HepG2 (cell line): ENCODE results near the gene ABHD3.

ENCODE experiments used
- AKAP8 ChIP-seq: sonication (generic); formaldehyde crosslinking; IDR thresholded peaks from 2 replicates; pipeline ENCODE4 v1.5.1; 2020; ENCODE audit warnings: mild to moderate bottlenecking, missing genetic modification reagents
- FOXK2 ChIP-seq: fragments of 450-650 bp; IDR thresholded peaks from 2 replicates; pipeline ENCODE4 v1.6.1; 2016
- TBL1XR1 ChIP-seq: fragments of 150-350 bp; IDR thresholded peaks from 2 replicates; pipeline ENCODE4 v1.6.1; 2014; ENCODE audit warnings: borderline replicate concordance, low read length; ENCODE audit not compliant: partially characterized antibody
- ZNF354B ChIP-seq: sonication (generic); formaldehyde crosslinking; IDR thresholded peaks from 2 replicates; pipeline ENCODE4 v1.8.0; 2022; ENCODE audit warnings: mild to moderate bottlenecking, missing genetic modification reagents
- TF ChIP-seq, protein P1 (sequence below): sonication (generic); formaldehyde crosslinking; IDR thresholded peaks from 2 replicates; pipeline ENCODE4 v1.4.0; 2020; ENCODE audit warnings: missing genetic modification reagents, low read depth, mild to moderate bottlenecking, borderline replicate concordance
- TF ChIP-seq, protein P2 (sequence below): IDR thresholded peaks from 2 replicates; pipeline ENCODE4 v1.6.1; 2012; ENCODE audit warnings: low read depth, low read length, improper control_type of control experiment
- TF ChIP-seq, protein P3 (sequence below): sonication (generic); formaldehyde crosslinking; IDR thresholded peaks from 2 replicates; pipeline ENCODE4 v1.5.0; 2020; ENCODE audit warnings: mild to moderate bottlenecking, missing genetic modification reagents, moderate library complexity
- TF ChIP-seq, protein P4 (sequence below): sonication (generic); formaldehyde crosslinking; IDR thresholded peaks from 2 replicates; pipeline ENCODE4 v1.5.0; 2020; ENCODE audit warnings: missing genetic modification reagents

DNA sequence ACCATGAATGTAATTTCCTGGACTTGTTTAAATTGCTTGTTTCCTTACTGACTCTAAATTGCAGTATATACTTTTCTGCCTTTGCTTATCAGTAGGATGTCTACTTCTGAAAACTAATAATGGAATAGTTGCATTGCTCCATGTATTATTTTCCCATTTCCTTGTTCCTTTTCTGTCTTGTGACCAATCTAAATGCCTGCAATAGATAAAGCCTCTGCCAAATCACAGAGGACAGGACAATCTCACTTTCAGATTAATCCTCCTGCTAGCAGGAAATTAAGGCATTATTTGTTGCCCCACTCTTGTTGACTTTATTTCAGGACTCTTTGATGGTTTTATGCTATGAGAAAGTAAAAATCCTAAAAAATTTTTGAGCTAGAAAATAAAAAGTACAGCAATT lies 99.4 kb downstream of the ABHD3 start:
- TF ChIP-seq, protein P1, sequence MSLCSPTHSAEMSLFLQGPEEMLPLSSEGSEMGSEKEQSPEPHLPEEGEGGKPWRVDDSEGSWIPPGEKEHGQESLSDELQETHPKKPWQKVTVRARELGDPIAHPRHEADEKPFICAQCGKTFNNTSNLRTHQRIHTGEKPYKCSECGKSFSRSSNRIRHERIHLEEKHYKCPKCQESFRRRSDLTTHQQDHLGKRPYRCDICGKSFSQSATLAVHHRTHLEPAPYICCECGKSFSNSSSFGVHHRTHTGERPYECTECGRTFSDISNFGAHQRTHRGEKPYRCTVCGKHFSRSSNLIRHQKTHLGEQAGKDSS (CRISPR knock-in tag): no peak
- no peak for TF ChIP-seq FOXK2
- TF ChIP-seq, protein P2, sequence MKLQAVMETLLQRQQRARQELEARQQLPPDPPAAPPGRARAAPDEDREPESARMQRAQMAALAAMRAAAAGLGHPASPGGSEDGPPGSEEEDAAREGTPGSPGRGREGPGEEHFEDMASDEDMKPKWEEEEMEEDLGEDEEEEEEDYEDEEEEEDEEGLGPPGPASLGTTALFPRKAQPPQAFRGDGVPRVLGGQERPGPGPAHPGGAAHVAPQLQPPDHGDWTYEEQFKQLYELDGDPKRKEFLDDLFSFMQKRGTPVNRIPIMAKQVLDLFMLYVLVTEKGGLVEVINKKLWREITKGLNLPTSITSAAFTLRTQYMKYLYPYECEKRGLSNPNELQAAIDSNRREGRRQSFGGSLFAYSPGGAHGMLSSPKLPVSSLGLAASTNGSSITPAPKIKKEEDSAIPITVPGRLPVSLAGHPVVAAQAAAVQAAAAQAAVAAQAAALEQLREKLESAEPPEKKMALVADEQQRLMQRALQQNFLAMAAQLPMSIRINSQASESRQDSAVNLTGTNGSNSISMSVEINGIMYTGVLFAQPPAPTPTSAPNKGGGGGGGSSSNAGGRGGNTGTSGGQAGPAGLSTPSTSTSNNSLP: no peak
- no peak for TF ChIP-seq TBL1XR1
- TF ChIP-seq, protein P3, sequence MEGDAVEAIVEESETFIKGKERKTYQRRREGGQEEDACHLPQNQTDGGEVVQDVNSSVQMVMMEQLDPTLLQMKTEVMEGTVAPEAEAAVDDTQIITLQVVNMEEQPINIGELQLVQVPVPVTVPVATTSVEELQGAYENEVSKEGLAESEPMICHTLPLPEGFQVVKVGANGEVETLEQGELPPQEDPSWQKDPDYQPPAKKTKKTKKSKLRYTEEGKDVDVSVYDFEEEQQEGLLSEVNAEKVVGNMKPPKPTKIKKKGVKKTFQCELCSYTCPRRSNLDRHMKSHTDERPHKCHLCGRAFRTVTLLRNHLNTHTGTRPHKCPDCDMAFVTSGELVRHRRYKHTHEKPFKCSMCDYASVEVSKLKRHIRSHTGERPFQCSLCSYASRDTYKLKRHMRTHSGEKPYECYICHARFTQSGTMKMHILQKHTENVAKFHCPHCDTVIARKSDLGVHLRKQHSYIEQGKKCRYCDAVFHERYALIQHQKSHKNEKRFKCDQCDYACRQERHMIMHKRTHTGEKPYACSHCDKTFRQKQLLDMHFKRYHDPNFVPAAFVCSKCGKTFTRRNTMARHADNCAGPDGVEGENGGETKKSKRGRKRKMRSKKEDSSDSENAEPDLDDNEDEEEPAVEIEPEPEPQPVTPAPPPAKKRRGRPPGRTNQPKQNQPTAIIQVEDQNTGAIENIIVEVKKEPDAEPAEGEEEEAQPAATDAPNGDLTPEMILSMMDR (CRISPR knock-in tag): no peak
- no peak for TF ChIP-seq ZNF354B (CRISPR knock-in tag)
- TF ChIP-seq, protein P4, sequence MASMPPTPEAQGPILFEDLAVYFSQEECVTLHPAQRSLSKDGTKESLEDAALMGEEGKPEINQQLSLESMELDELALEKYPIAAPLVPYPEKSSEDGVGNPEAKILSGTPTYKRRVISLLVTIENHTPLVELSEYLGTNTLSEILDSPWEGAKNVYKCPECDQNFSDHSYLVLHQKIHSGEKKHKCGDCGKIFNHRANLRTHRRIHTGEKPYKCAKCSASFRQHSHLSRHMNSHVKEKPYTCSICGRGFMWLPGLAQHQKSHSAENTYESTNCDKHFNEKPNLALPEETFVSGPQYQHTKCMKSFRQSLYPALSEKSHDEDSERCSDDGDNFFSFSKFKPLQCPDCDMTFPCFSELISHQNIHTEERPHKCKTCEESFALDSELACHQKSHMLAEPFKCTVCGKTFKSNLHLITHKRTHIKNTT (CRISPR knock-in tag): no peak
- no peak for TF ChIP-seq AKAP8 (CRISPR knock-in tag)
